ENCODE measurements around the gene MYPN.

DNA sequence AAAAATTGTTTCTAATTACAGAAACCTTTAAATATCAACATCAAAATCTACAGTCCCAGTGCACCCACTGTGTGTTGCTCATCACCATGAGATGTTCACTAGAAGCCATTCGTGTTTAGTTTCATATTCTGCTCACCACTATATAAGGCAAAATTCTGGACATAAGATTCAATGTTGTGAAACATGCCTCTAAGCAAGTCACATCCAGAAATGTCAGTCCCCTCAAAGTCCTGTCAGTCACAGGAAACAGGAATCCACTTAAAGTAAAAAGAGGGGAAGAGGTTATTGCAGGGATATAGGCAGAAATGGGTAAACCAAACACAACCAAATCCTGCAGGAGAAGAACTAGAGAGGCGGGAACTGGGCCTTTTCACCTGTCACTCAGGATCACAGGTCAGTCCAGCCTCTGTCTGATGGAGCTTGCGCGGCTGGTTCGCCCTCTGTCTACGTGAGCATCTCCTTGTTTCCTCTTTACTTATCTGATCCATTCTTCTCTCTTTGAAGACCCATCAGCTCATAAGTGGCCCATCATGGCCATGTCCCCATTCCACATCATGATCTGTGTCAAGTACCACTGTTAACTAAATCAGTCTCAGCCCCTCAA lies 58.4 kb downstream of the MYPN start:
- TF ChIP-seq, protein P1, sequence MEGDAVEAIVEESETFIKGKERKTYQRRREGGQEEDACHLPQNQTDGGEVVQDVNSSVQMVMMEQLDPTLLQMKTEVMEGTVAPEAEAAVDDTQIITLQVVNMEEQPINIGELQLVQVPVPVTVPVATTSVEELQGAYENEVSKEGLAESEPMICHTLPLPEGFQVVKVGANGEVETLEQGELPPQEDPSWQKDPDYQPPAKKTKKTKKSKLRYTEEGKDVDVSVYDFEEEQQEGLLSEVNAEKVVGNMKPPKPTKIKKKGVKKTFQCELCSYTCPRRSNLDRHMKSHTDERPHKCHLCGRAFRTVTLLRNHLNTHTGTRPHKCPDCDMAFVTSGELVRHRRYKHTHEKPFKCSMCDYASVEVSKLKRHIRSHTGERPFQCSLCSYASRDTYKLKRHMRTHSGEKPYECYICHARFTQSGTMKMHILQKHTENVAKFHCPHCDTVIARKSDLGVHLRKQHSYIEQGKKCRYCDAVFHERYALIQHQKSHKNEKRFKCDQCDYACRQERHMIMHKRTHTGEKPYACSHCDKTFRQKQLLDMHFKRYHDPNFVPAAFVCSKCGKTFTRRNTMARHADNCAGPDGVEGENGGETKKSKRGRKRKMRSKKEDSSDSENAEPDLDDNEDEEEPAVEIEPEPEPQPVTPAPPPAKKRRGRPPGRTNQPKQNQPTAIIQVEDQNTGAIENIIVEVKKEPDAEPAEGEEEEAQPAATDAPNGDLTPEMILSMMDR (IDR thresholded peaks at IDR 0.05), result no peak
- no peak for TF ChIP-seq EZH2 (IDR thresholded peaks at IDR 0.05; ENCODE audit: borderline replicate concordance, insufficient read depth, low read depth, low read length, poor library complexity, severe bottlenecking)

All from B cell (primary cell).